H1 (cell line): ENCODE results near the gene MAGI1. TPM values are rescaled to one million over a fixed set of nuclear protein-coding genes. Genes with fewer than 3 reads are reported as not detected.

Source experiments
- CHD2 ChIP-seq: IDR thresholded peaks from 2 replicates; pipeline ENCODE4 v1.6.1; 2012; ENCODE audit warnings: low read length, improper control_type of control experiment
- KDM5A ChIP-seq: fragments of 200-600 bp; IDR thresholded peaks from 2 replicates; pipeline ENCODE4 v1.7.1; 2012; ENCODE audit warnings: mild to moderate bottlenecking, low read length, inconsistent platforms, mixed read lengths
- ZNF274 ChIP-seq: IDR thresholded peaks from 2 replicates; pipeline ENCODE4 v1.7.0; 2012; ENCODE audit warnings: low read length, borderline replicate concordance; ENCODE audit errors: extremely low read depth
- polyA plus RNA-seq, 7 experiments: library from polyadenylated mRNA; depleted of rRNA in 3 of 7; stranded (reverse) in 5 of 7; unstranded in 2 of 7; fragments of >200 nt in 5 of 7; fragments of 200-250 nt in 2 of 7; gene quantifications; 1 replicate in 5 of 7; 2 replicates in 1 of 7; 4 replicates in 1 of 7; pipeline versions ENCODE4 v1.2.1 to v1.2.3, GENCODE V29; 2011 to 2013; ENCODE audit warnings: missing spikeins in 2 of 7, mixed read lengths in 2 of 7
- total RNA-seq: library from RNA; stranded (reverse); fragmentation: NEBNext Ultra II Directional; extraction: Animal tissue kit (Norgen Biotek cat#: 25700); gene quantifications from 2 replicates; pipeline ENCODE4 v1.2.1, GENCODE V29; 2021

MAGI1 gene
- total and polyA plus RNA-seq, 2 of the 8 experiments (the other 6 are each of a cell fraction or from before 2014, with no cell fraction given), result 19.8 to 78.0 TPM

- TF ChIP-seq ZNF274 (no peak), CHD2 (no peak), KDM5A (no peak)
These were observed 1.3 kb downstream of the MAGI1 start (continued) for GRCh38 chr3:66037330-66037985.
